HG03139 (cell line): ENCODE measurements around the gene HSD17B1.

ENCODE experiments used
- ATAC-seq: cut with Tn5 transposase; IDR thresholded peaks from one replicate; pipeline ENCODE4 v1.9.1; 2021; ENCODE audit not compliant: unreplicated experiment

The HSD17B1 gene

DNA sequence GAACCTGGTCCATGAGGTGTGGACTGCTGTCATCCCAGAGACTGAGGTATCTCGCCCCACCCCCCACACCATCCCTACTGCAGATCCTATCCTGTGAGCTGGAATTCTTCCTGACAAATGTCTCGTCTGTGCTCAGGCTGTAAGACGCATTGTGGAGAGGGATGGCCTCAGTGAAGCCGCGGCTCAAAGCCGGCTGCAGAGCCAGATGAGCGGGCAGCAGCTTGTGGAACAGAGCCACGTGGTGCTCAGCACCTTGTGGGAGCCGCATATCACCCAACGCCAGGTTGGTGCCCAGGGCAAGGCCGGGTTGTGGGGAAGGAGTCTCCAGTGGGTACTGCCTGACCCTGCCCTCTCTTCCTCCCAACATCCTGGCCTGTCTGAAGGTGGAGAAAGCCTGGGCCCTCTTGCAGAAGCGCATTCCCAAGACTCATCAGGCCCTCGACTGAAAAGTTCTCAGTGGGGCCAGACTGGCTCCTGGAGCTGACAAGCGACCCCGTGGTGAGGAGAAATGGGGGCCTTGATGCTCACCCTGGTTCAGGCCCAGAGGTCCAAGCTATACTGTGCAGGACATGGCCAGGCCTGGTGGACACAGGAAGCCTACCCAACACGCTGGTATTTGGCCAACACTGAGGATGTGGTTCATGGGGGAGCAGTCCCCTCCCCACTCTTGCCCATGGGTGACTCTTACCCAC lies 12.9 kb downstream of the HSD17B1 start:
- ATAC-seq = no peak

DNA sequence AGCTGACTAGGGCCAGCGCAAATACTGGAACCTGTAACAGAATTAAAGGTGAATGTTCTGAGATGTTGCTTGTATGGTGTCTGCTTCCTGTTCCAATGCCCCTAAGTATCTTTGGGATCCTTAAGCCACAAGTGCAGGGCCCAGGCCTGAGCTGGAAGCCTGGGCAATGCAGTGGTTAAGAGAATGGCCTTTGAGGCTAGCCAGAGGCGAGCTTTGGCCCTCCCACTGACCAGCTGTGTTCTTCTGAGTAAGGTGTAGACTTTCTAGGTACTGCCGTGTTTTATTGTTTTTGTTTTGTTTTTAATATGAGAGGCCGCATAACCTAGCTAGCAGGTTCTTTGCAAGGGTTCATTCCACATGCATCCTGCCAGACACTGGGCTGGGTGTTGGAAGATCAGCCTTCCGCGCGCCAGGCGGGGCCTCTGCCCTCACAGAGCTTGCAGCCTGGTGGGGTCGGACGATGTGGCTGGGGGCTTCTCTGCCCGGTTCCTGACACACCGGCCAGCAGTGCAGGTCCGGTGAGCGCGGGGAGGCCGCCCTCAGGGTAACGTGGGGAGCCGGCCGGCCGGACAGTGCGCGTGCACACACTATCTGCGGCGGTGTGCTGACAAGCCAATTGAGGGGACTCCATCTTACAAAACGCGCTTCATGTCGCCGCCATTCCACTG lies 13.6 kb downstream of the HSD17B1 start:
- no peak for ATAC-seq

DNA sequence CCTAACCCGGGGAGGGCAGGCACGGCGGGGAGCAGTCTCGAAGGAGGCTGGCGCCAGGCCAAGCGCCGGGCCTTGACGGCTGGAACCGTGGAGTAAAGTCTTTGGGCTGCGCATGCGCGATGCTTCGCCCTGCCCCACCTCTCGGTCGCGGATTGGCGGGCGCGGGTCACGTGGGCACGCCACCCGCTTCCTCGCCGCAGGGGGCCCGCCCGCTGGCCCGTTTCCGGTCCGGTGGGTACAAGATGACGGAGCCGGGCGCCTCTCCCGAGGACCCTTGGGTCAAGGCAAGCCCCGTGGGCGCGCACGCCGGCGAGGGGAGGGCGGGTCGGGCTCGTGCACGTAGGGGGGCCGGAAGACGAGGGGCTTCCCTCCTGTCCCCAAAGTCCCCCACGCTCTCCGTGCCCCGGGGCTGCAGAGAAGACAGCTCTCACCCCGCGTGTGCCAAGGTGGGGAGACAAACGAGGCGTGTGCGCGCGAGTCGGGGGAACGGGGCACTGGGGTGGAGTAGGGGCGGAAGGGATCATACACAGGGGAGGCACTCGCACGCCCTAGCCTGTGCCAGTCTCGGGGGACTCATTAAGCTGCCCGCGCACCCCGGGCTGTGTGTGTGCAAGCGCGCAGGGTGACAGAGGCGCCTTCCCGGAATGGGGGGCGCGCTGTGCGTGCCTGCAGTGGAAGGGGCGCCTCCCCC lies 14.3 kb downstream of the HSD17B1 start, which contains the start of gene MLX:
Gene MLX (plus strand): TSS at position 218 of the 691 bp plus-strand sequence. CDS start 25 bp downstream, at position 243.
- peak; percentile 48 for ATAC-seq

DNA sequence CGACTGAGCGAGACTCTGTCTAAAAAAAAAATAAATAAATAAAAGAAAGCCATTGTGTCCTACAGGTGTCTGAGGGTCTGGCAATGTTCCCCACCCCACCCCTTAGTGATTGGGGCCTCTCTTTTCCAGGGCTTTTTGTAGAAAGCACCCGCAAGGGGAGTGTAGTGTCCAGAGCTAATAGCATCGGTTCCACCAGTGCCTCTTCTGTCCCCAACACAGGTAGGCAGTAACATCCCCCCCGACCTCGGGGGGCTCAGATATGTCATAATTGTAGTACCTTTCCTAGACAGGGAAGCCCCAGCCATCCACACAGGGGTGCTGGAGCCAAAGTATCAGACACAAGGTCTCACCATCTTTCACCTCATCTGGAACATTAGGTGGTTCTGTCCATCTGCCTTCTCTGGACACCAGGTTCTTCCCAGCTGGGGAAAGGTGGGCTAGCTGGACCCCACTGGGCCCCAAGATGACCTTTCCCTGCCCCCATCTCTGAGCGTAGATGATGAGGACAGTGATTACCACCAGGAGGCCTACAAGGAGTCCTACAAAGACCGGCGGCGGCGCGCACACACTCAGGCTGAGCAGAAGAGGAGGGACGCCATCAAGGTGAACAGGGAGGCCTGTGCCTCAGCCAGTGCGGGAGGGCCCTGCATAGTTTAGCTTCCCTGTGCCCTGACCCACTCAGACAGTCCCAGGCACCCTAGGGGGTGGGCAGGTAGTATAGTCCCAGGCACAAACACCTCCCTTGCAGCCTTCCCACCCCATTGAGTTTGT lies 15.8 kb downstream of the HSD17B1 start:
- no peak for ATAC-seq

DNA sequence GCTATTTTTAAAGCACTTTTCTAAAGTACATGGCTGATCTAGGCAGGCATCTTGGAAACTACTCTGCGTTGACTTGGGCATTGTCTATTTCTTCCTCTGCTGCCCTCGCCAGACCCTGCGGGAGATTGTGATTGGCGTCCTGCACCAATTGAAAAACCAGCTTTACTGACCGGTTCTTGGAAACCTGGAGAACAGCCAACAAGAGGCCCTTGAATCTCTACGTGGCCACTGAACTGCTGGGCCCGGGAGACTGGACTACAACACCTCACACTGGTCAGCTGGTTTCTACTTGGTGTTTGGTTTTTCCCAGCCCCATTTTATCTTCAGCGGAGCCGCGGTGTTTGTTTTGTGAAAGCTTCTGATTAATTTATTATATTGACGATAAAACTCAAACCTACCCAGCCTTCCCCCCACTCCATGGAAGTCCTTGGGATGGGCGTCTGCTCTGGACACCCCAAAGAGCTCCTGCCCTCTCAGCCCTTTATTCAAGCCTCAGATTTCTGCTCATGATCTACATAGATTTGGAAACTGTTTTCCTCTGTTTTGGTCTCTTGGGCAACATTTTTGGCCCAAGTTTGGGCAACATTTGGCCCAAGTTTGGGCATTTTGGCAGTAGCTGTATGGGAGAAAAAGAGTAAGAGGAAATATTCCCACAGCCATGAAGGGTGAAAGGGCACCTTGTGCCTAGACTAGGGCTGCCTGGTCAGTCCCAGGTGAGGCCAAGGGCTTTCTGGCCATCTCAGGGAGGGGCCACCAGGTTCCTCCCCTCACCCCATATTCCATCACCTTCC lies 18.9 kb downstream of the HSD17B1 start:
- no peak for ATAC-seq

DNA sequence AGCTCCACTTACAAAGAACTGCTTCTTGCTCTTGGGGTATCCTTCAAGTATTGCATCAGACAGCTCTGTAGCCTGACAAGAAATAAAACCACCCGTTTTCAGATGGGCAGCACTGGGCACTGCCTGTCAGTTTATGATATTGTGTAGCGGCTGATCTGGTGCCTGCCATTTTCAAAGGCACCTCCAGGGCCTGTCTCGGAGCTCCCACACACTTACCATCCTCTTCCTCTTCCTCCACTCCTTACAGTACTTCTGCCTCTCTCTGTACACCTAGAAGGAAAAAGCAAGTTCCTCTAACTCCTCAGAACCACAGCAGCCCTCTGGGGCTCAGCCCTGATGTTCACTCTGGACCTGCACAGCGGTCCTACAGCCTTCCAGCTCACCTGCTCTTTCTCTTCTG lies 20.4 kb downstream of the HSD17B1 start:
- ATAC-seq = no peak

DNA sequence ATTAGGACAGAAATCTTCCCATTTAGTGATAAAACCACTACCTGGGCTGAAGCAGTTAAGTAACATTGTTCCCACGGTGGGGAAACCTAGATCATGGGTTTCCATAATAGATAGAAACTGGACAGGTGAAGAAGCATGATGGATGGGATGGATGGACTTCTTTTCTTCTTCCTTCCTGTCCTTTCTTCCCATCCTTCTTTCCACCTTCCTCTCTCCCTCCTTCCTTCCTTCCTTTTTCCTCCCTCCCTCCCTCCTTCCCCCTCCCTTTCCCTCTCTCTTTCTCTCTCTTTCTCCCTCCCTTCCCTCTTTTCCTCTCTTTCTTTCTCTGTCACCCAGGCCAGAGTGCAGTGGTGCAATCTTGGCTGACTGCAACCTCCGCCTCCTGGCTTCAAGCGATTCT lies 21.7 kb downstream of the HSD17B1 start:
- ATAC-seq = no peak

DNA sequence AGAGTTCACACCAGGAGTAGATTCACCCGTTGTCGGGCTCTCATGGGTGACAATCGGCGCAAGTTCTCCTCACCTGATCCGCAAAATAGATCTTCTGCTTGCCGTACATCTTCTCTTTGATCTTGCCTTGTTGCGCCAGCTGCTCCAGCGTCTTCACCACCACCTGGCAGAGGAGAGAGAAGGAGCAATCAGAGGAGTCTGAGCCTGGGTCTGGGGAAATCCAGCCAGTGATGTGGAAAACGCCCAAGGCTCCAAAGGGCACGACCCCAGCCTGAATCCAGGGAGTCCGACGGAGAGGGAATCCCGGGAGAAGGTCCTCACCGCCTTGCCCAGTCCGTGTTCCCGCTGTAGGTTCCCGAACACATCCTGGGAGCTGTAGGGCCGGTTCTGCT lies 24.4 kb downstream of the HSD17B1 start:
- no peak for ATAC-seq

DNA sequence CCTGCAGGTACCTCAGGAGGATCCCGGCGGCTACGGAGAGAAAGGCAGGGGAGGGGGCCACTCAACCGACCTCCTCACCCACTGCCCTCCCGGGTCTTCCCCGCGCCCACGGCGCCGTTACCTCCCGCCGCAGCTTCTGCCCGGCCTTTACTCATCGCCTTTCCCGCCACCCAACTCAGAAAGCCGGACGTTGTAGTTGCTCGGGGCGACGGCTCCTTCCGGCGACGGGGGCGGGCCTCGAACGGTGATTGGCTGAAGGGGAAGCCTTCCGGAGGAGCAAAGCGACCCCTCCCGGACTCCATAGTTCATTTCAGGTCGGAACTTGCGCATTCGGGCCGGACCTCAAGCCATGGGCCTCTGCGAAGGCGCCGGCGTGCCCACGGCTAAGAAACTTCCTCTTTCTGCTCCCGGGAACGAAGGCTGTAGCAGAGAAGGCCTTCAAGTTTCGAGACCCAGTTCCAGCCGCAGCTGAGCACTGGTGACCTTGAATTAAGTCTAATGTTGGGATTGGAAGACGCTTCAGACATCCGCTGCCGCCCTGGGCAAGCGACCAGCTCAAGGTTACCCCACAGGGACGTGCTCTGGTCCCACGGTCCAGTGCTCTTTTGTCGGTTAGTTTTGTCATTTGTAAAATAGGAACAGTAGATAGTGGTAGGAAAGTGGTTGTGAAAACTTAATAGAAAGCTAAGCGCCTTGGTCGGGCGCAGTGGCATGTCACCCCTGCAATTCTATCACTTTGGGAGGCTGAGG lies 25.0 kb downstream of the HSD17B1 start, which contains the start of gene PSMC3IP:
Gene PSMC3IP (minus strand): TSS at position 198 of the 750 bp plus-strand sequence. CDS start 43 bp downstream, at position 155.
- peak; percentile 56 for ATAC-seq

DNA sequence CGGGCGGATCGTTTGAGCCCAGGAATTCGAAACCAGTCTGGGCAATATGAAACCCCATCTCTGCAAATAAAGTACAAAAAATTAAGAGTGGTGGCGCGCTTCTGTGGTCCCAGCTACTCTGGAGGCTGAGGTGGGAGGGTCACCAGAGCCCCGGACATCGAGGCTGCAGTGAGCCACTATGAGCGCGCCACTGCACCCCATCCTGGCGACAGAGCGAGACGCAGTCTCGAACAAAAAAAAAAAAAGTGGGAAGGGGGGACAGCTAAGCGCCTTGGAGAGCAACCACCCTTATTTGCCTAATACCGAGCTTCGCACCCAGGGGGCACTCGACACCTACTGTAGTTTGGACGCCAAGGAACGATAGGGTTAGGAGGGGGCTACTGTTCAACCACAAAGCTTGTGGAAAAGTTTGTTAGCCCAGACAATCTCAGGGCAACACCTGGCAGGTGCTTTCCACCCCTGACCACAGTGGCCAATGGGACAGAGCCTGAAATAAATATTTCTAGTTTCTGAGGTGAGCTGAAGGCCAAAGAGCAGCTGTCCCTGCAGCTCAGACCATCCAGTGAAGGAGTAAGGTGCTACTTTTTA lies 25.7 kb downstream of the HSD17B1 start:
- ATAC-seq = no peak

DNA sequence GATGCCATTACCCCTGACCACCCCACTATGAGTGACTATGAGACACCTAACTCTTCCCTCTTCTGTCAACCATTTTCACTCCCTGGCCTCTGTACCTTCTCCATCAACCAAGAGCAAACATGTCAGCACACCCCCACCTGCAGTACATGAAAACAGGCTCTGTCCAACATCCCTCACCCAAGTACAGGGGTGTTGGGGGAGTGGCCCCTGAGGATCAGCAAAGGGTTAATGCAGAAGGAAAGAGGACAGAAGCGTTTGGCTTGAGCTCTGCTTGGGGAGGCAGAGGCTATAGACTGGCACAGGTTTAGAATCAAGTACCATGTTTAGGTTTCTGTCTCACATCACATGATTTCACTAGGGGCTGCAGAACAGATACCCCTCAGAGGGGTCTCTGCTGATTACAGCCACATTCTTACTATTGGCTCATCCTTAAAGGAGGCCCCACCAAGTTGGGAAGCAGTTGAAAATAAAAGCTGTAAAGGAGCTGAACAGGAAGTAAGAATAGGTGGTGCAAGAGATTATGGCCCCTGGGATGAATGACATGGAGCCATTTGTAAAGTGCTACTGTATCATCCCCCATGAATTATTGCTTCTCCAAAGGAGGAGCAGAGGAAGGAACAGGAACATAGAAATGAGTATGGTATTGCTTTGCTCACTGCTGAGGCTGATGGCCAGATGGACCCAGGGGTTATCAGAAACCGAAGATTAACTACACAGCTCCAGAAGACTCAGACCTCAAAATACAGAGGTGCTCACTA lies 27.2 kb downstream of the HSD17B1 start:
- no peak for ATAC-seq

DNA sequence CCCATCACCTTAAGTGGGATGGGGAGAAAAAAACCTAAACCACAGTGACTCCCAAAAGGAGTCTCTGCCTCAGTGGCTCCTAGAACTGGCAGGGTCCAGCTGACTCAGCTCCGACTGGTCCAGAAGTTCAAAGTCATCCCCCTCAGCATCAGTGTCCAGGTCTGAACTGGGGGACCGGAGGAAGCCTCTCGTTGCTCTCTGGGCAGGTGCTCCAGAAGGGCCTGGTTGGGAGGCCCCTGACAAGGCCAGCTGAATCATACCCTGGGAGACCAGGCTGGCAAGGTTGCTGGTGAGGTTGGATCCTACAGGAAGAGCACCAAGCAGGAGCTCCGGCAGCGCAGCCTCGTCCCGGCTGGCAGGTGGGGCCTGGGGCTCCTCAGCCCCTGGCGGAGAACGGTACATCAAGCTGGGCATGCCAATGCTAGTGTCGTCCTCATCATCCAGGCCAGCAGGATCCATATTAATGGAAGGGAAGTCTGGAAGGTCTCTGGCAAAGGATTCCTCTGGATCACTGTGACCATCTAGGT lies 29.1 kb downstream of the HSD17B1 start:
- ATAC-seq = no peak

DNA sequence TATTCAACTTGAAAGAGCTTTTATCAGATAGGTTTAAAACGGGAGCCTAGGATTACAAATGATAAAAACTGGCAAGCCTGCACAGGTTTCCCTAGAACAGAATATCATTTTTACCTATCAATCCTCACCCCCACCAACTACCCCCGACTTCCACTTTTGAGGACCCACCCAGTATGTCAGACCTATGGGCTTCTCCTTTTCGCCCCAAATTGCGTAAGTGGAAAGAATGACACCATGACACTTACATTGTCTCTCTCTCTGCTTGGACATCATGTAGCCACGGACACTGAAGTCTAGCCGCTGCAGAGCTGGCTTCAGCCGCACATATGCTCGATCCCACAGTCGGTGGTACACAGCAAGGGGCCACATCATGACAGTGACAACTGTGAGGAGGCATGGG lies 32.2 kb downstream of the HSD17B1 start:
- no peak for ATAC-seq

DNA sequence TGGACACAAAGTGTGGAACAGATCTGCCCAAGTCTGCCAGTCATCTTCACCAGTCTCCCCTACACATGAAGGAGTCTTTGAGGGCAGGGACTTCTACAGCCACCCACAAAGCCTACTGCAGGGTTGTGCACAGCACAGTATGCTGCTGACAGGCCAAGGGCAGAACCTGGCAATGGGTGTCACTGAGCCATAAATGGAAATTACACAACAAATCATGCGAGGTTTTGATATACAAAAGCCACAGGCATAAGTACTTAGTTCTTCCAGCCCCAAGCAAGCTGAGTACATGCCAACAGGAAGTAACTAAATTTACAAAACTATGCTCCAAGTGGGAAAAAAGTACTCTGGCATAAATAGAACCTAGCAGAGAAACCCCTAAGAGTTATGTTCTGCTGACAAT lies 32.6 kb downstream of the HSD17B1 start:
- ATAC-seq = no peak

DNA sequence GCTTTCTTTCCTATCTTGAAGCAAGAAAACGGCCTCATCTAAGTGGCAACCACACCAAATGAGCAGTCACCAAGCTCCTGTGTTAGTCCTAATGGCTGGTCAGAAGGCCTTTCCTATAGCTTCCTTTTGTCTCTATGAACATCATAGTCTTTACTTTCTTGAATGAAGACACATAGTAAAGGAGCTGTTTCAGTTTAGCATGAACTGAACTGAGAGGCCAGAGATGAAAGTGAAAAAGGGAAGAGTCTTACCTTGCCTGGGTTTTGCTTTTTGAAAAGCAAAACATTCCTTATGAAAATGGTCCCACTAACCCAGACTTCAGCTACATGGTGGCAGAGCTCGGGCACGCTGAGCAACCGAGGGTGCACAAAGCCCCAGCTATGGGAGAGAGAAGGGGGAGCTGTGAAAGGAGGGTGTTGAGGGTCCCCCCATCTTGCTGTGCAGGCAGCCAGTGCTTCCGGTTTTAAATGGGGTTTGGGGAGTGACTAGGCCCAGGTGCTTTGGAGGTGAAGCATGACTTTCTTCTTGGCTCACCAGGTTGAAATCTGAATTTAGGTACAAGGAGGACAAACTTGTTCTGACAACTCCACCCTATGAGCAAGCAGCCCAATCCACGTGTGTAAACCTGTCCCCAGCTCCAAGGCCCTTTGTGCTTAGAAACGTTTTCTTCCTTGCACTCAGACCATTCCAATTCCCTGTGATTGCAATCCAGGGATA lies 33.9 kb downstream of the HSD17B1 start:
- no peak for ATAC-seq

DNA sequence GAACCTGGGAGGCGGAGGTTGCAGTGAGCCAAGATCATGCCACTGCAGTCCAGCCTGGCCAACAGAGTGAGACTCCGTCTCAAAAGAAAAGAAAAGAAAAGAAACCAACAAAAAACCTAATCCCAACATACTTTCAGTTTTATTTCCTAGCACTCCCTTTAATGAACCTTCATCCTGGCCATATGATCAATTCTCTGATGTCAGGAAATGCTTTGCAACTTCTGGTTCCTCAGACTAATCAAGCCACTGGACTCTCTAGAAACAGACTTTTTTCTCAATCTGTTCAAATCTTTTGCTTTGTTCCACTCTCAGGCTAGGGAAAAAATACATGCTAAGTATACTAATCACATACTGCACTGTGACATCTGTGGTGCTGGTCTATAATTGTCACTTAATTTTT lies 38.2 kb downstream of the HSD17B1 start:
- no peak for ATAC-seq

DNA sequence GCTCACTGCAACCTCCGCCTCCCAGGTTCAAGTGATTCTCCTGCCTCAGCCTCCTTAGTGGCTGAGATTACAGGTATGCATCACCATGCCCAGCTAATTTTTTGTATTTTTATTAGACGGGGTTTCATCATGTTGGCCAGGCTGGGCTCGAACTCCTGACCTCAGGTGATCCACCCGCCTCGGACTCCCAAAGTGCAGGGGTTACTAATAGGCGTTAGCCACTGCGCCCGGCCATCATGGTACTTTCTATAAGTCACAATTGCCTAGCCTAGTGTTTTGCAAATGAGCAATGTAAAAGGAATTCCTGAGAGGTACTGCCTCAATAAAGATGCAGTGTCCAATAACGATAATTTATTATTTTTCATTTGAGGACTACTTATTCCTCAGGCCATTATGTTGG lies 38.7 kb downstream of the HSD17B1 start:
- ATAC-seq = no peak

DNA sequence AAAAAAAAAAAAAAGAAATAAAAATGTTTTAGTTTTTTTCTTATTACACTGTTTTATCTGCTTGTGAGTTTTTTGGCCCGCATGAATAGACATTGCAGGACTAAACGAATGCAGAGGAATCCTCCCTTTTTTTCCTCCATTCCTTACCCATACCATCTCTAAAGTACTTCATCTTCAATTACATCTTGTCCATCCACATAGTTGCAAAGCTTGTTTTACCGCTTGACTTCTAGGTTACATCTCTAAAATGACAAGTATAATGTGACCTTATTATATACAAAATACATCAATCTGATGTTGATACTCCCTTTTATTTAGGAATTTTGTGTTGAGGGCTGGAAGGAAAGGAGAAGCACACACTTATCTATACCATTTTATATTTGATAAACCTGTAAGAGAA lies 43.7 kb downstream of the HSD17B1 start:
- no peak for ATAC-seq
